Right ventricle myocardium superior (tissue), 1 donor: ENCODE measurements around the gene KCNQ1. TPM values are rescaled to one million over a fixed set of nuclear protein-coding genes. Genes with fewer than 3 reads are reported as not detected.

Experiments
- ATAC-seq: fragments of 200-7000 bp; cut with Tn5 transposase; one replicate; pipeline ENCODE4 v1.9.1; 2020; ENCODE audit warnings: mild to moderate bottlenecking; ENCODE audit not compliant: poor library complexity
- DNase-seq: peaks from one replicate; pipeline ENCODE4 v3.0.0-alpha.2; 2020
- intact Hi-C: fragments of 100-400 bp; cut with DNase I; formaldehyde crosslinking; loops from one replicate; pipeline ENCODE4 v1.11.2; 2022
- total RNA-seq: library from RNA; stranded (reverse); fragmentation: NEBNext Ultra II Directional; extraction: Animal tissue kit (Norgen Biotek cat#: 25700); gene quantifications from one replicate; pipeline ENCODE4 v1.2.1, GENCODE V29; 2021
- donor health status: DM: no; HTN: yes; CAD: no; lungs with severe emphysema.

KCNQ1 gene
- total RNA-seq, 1 donor from 2014 or later = 33.4 TPM

- ATAC-seq = peak; percentile 48
- no peak for DNase-seq
These were observed 417.8 kb downstream of the KCNQ1 start for GRCh38 chr11:2862395-2863275.

GRCh38 chr11:2863276-2863618 lies 418.4 kb downstream of the KCNQ1 start:
- DNase-seq (no peak), ATAC-seq (no peak)
- intact Hi-C loops = no loop called here

More at GRCh38 chr11:2862395-2863275, 417.8 kb downstream of the KCNQ1 start:
- intact Hi-C loops = no loop called here

GRCh38 chr11:2864901-2865300 lies 420.1 kb downstream of the KCNQ1 start:
- intact Hi-C loops = no loop called here
- ATAC-seq (peak; percentile 18), DNase-seq (no peak)

GRCh38 chr11:2865922-2866577 lies 421.2 kb downstream of the KCNQ1 start:
- ATAC-seq (no peak), DNase-seq (no peak)
- intact Hi-C loops = no loop called here

- DNase-seq = no peak
- ATAC-seq = no peak
- intact Hi-C loops = no loop called here
These were observed 422.3 kb downstream of the KCNQ1 start for GRCh38 chr11:2867142-2867541.

DNA sequence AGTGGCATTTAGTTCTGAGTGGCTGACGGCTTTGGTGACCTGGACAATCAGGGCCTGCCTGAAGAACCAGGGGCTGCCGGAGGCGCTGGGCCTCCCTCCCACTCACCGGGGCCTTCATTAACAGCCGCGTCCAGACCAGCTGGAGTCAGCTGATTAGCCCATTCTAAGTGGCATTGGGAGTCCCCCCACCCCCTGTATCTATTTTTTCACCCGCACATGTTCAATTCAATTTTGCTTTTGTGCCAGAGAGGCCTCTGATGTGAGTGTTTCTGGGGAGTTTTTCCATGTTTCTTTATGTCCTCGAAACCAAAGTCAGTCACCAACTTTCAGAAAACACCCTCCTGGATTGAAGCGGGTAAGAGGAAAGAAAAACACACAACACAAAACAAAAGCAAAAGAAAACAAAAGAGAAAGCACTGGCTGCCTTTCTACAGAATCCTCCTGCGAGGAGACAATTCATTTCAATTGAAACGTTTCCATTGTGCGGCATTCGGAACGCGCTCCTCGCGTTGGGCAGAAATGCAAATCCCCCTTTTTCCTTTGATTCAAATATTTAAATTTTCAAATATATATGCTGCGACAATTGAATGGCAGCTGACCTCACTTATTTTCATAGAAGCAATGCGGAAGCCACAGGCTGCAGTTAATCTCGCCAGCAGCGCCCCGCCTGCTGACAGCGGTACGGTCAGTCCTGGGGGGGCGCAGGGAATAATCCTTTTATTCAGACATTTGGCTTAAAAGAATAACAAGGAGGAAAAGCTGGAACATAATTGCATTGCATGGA lies 423.1 kb downstream of the KCNQ1 start:
- ATAC-seq (no peak), DNase-seq (no peak)
- intact Hi-C loops = no loop called here

- ATAC-seq (no peak), DNase-seq (no peak)
- intact Hi-C loops = no loop called here
These were observed 423.8 kb downstream of the KCNQ1 start for GRCh38 chr11:2868506-2869133.

- no peak for ATAC-seq
- no peak for DNase-seq
- intact Hi-C loops = no loop called here
These were observed 424.3 kb downstream of the KCNQ1 start for GRCh38 chr11:2869134-2869526.

- intact Hi-C loops = no loop called here
- no peak for DNase-seq
- no peak for ATAC-seq
These were observed 425.0 kb downstream of the KCNQ1 start for GRCh38 chr11:2869561-2870427.

- DNase-seq = no peak
- ATAC-seq = no peak
- intact Hi-C loops = no loop called here
These were observed 425.7 kb downstream of the KCNQ1 start for GRCh38 chr11:2870460-2870859.

DNA sequence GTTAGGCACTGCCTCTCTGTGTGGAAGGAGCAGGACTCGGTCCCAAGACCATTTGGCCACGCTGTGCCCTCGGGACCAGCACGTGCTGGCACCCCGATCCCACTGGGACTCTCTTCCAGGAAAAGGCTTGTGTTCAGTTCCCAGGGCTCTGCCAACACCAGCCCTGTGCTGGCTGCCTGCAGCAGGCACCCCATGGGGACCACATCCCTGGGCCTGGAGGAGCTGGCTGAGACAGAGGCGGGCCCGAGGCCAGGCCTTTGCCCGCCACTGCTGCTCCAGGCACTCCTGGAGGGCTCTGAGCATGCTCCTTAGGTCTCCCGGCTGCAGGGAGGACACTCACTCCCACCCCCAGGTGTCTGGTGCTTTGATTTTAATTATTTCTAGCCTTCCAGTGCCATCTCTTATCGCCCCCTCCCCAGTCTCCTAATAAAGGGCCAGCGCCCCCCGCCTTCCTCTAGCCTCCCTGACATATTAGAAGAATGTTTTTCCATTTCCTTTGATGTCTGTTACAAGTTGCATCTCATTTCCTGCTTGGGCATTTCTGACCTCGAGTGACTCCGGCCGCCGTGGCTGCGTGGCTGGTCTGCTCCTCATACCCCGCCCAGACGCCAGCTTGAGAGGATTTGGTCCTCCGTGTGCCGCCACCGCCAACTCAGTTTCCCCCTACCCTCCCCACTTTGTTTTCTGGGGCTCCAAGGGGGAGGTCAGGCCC lies 426.3 kb downstream of the KCNQ1 start:
- DNase-seq (no peak), ATAC-seq (no peak)
- intact Hi-C loops = no loop called here

GRCh38 chr11:2874963-2875362 lies 430.2 kb downstream of the KCNQ1 start:
- DNase-seq (no peak), ATAC-seq (no peak)
- intact Hi-C loops = no loop called here

DNA sequence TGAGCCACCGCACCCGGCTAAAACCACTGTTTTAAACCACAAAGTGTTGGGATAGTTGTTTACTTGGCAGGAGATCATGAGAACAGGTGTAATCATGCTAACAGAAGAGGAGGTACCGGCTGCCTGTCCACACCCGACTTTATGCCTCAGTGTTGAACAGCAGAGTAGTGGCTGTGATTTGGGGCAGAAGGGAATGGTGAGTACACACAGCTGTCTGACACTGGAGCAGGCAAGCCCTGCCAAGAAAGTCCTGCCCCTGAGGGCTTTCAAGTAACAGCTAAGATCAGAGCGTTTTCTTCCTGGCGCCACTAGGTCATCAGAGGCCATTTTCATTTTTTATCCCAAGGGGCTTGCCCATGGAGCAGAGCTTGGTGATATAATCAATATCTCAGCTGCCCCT lies 432.7 kb downstream of the KCNQ1 start:
- DNase-seq (no peak), ATAC-seq (peak; percentile 45)
- intact Hi-C loops = no loop called here

DNA sequence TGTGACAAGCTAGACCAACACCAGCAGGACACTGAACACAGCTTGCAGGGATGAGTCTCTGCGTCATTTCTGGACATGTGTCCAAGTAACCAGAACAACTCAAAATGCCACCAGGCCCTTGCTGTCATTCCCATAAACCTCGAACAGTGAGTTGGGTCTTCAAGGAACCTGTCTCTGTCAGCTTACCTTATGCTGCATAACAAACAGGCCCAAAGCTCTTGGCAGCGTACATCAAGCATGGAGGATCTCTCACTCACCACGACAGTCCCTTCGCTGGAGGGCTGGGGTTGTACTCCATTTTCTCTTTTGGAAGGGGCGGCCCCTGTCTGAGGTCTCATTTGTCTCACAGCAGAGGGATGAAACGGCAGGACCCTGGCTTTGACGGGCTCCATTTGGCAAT lies 434.0 kb downstream of the KCNQ1 start:
- ATAC-seq = no peak
- no peak for DNase-seq
- intact Hi-C loops = no loop called here

GRCh38 chr11:2880646-2881045 lies 435.8 kb downstream of the KCNQ1 start:
- no peak for DNase-seq
- intact Hi-C loops = loop anchor here (5.0 kb wide), 1 partner anchor 183 kb away; the partner anchor contains the start of gene KCNQ1OT1
- ATAC-seq = no peak

GRCh38 chr11:2881076-2881980 lies 436.5 kb downstream of the KCNQ1 start:
- intact Hi-C loops = loop anchor here (5.0 kb wide), 1 partner anchor 184 kb away; the partner anchor contains the start of gene KCNQ1OT1
- ATAC-seq (no peak), DNase-seq (no peak)
